Activated CD8-positive, alpha-beta T cell treated with anti-CD3 and anti-CD28 coated beads for 36 hours (primary cell): ENCODE results near the gene FBXL2. TPM values are rescaled to one million over a fixed set of nuclear protein-coding genes. Genes with fewer than 3 reads are reported as not detected.
A peak's percentile ranks its signal among the peaks of the same experiment; 100 is the strongest.

Source experiments
- ATAC-seq: fragments of 200-7000 bp; cut with Tn5 transposase; one replicate; pipeline ENCODE4 v1.10.0; 2021; ENCODE audit warnings: mild to moderate bottlenecking, moderate library complexity
- CTCF ChIA-PET: fragments of 350-600 bp; sonication (Branson Sonifier 250); formaldehyde crosslinking; loops from one replicate; lab custom pipeline; 2021; ENCODE audit warnings: antibody characterized with exemption; lab: Charles Lee
- POLR2A ChIA-PET: fragments of 350-600 bp; sonication (Branson Sonifier 250); formaldehyde crosslinking; loops from one replicate; lab custom pipeline; 2021; ENCODE audit warnings: antibody characterized with exemption; lab: Charles Lee
- DNase-seq: peaks from one replicate; pipeline ENCODE4 v3.0.0-alpha.2; 2020
- H3K27ac Mint-ChIP-seq: one replicate; pipeline ENCODE4 v1.8.0; 2021; ENCODE audit warnings: mild to moderate bottlenecking, mixed read lengths
- H3K27me3 Mint-ChIP-seq: one replicate; pipeline ENCODE4 v1.8.0; 2021; ENCODE audit warnings: mixed read lengths
- H3K36me3 Mint-ChIP-seq: one replicate; pipeline ENCODE4 v1.8.0; 2021; ENCODE audit warnings: low read depth, mixed read lengths
- H3K4me1 Mint-ChIP-seq: one replicate; pipeline ENCODE4 v1.8.0; 2021; ENCODE audit warnings: low read depth, mixed read lengths
- H3K4me3 Mint-ChIP-seq: one replicate; pipeline ENCODE4 v1.8.0; 2021; ENCODE audit warnings: mild to moderate bottlenecking, moderate library complexity, mixed read lengths
- H3K9me3 Mint-ChIP-seq: one replicate; pipeline ENCODE4 v1.8.0; 2021; ENCODE audit warnings: mixed read lengths
- intact Hi-C: fragments of 100-400 bp; cut with micrococcal nuclease; formaldehyde crosslinking; loops from one replicate; pipeline ENCODE4 v1.10.0; 2022
- total RNA-seq, 2 experiments: library from RNA; stranded (reverse); gene quantifications; one replicate each; pipeline ENCODE4 v1.2.3, GENCODE V29; 2021
- TF ChIP-seq, protein P1 (sequence below): fragments of 200-600 bp; IDR thresholded peaks from one replicate; pipeline ENCODE4 v1.8.0; 2022; ENCODE audit warnings: antibody characterized with exemption, mild to moderate bottlenecking

Gene FBXL2, protein sequence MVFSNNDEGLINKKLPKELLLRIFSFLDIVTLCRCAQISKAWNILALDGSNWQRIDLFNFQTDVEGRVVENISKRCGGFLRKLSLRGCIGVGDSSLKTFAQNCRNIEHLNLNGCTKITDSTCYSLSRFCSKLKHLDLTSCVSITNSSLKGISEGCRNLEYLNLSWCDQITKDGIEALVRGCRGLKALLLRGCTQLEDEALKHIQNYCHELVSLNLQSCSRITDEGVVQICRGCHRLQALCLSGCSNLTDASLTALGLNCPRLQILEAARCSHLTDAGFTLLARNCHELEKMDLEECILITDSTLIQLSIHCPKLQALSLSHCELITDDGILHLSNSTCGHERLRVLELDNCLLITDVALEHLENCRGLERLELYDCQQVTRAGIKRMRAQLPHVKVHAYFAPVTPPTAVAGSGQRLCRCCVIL
- not detected for total RNA-seq

DNA sequence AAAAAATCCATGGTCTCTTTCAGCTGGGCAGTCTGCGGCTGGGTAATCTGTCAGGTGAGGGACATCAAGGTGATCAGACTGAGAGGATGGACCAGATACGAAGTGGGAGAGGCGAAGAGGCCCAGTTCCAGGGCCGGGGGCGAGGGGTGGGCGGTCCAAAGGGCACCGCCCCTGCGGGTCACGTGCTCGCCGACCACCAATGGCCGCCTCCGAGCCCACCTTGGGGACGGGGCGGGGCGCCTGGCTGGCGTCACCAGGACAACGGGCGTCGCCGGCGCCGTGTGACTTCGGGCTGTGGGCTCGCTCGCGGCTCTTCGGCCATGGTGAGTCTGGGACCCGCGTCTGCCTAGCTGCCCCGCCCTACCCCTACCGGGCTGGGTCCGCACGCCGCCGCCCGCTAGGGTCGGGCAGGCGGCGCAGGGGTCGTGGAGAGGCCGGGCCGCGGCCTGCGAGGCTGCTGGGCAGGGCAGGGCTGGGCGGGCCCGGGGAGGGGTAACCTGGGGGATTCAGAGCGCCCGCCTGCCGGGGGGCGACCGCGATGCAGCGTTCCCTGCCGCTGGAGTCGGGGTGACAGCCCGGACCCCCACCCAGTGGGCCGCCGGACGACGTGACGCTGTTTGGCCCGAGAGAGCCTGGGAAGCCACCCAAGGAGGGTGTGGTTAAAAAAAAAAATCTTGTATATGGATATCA is at the start of gene FBXL2:
TSS of gene FBXL2 (plus strand) at position 250 of the 690 bp plus-strand sequence. CDS start at position 321, 71 bp downstream.
- TF ChIP-seq, protein P1, sequence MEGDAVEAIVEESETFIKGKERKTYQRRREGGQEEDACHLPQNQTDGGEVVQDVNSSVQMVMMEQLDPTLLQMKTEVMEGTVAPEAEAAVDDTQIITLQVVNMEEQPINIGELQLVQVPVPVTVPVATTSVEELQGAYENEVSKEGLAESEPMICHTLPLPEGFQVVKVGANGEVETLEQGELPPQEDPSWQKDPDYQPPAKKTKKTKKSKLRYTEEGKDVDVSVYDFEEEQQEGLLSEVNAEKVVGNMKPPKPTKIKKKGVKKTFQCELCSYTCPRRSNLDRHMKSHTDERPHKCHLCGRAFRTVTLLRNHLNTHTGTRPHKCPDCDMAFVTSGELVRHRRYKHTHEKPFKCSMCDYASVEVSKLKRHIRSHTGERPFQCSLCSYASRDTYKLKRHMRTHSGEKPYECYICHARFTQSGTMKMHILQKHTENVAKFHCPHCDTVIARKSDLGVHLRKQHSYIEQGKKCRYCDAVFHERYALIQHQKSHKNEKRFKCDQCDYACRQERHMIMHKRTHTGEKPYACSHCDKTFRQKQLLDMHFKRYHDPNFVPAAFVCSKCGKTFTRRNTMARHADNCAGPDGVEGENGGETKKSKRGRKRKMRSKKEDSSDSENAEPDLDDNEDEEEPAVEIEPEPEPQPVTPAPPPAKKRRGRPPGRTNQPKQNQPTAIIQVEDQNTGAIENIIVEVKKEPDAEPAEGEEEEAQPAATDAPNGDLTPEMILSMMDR: no peak
- no peaks in the 10 kb centered on the region for H3K4me1 Mint-ChIP-seq
- no peaks in the 10 kb centered on the region for H3K36me3 Mint-ChIP-seq
- peak within 1 kb of the TSS; percentile 52 for H3K4me3 Mint-ChIP-seq
- intact Hi-C loops: no loop called here
- CTCF ChIA-PET: interaction anchor here (1.0 kb wide), 1 partner anchor 95 kb away, joined by 4 read pairs; no protein-coding TSS in a partner anchor
- H3K9me3 Mint-ChIP-seq: no peaks in the 10 kb centered on the region
- peak; percentile 48 for DNase-seq
- ATAC-seq: peak; percentile 82
- POLR2A ChIA-PET: no interaction called here
- peaks cover 32% of the 10 kb centered on the region for H3K27me3 Mint-ChIP-seq
- no peak within 1 kb of the TSS for H3K27ac Mint-ChIP-seq

DNA sequence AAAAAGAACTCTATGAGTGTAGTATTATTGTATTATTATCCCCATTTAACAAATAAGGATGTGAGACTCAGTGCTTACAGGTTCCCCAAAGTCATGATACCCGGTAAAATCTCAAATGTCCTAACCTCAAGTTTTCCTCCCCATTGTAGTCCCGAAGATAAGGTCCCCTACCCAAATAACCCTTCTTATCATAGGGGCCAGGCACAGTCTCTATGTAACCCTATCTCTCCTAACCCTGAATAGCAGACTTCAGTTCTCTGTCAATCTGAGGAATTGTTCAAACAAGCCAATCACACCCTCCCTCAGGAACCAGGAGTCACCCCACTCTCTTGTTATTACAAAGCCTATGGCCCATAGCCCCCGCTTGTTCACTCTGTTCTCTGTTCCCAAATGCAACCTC is 48.2 kb upstream of the FBXL2 start:
- TF ChIP-seq, protein P1: no peak
- intact Hi-C loops: no loop called here

DNA sequence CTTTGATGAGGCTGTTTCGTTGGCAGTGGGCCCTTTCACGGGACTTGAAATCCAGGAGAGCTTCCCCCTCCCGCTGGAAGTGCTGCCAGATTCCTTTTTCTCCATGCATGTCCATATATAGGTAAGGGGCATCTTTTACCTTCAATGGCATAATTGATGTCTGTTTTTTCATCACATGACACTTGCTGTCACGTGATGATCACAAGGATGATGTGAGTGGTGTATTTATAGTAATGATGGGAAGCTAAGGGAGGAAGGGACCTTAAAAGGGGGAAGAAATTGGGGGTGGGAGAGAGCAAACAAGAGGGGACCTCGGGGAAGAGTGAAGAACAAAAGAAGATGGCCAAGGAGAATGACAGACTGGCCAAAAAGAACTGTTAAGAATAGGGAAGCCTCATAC is 47.3 kb upstream of the FBXL2 start:
- POLR2A ChIA-PET: no interaction called here
- H3K36me3 Mint-ChIP-seq: no peaks in the 10 kb centered on the region
- CTCF ChIA-PET: no interaction called here
- DNase-seq (no peak), ATAC-seq (no peak)
- H3K4me3 Mint-ChIP-seq: no peak overlapping the region
- intact Hi-C loops: no loop called here
- no peaks in the 10 kb centered on the region for H3K4me1 Mint-ChIP-seq
- H3K27ac Mint-ChIP-seq: no peak overlapping the region
- no peaks in the 10 kb centered on the region for H3K9me3 Mint-ChIP-seq
- peaks cover 18% of the 10 kb centered on the region for H3K27me3 Mint-ChIP-seq
- TF ChIP-seq, protein P1: no peak

More for the DNA sequence above, 48.2 kb upstream of the FBXL2 start:
- Mint-ChIP-seq H3K4me1 (no peaks in the 10 kb centered on the region), H3K27me3 (peaks cover 17% of the 10 kb centered on the region), H3K9me3 (no peaks in the 10 kb centered on the region), H3K36me3 (no peaks in the 10 kb centered on the region), H3K27ac (no peak overlapping the region), H3K4me3 (no peak overlapping the region)
- DNase-seq: no peak
- CTCF ChIA-PET: no interaction called here
- ATAC-seq: no peak
- POLR2A ChIA-PET: no interaction called here

DNA sequence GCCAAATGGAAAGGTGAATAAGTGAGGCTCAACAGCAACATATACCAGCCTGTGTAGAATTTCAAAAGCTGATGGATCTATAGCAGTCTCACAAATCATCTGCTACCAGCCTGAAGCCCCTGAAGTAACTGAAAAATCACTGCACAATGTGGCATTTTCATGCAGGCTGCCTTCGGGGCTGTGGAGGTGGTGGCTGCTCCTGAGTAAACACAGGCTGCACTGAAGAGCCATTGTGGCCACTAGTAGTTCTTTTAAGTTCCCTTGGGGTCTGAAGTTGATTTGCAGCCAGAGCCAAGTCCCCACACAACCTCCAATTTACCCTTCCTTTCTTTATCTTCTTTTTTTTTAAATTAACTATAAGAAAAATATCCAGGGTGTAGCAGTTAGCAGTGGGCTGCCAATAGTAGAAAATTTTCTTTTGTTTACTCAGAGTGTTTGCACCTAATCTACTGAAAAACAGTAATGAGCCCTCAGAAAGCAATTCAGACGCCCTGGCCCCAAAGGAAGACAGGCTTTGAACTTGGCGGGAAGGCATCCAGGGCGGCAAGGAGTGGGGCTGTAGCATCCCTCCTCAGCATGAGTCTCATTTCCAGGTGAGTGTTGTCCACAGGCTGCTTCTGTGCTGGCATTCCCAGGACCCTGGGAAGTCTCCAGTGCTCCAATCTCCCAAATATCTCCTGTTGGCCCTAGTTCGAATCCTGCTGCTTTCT is 45.3 kb upstream of the FBXL2 start:
- no peaks in the 10 kb centered on the region for H3K4me1 Mint-ChIP-seq
- H3K27me3 Mint-ChIP-seq: peaks cover 19% of the 10 kb centered on the region
- ChIA-PET CTCF (no interaction called here), POLR2A (no interaction called here)
- TF ChIP-seq, protein P1: no peak
- H3K27ac Mint-ChIP-seq: no peak overlapping the region
- no peak overlapping the region for H3K4me3 Mint-ChIP-seq
- no peaks in the 10 kb centered on the region for H3K9me3 Mint-ChIP-seq
- DNase-seq: no peak
- intact Hi-C loops: no loop called here
- ATAC-seq: no peak
- no peaks in the 10 kb centered on the region for H3K36me3 Mint-ChIP-seq
